Stimulated activated CD8-positive, alpha-beta memory T cell treated with anti-CD3 and anti-CD28 coated beads, Interleukin-12 subunit alpha, Interleukin-12 subunit beta, amount 100 ng/mL, for 24 hours (primary cell): ENCODE data around the gene NF1.

ENCODE experiments used
- DNase-seq: peaks from one replicate; pipeline ENCODE4 v3.0.0-alpha.2; 2020; ENCODE audit errors: extremely low read depth

Gene NF1

DNA sequence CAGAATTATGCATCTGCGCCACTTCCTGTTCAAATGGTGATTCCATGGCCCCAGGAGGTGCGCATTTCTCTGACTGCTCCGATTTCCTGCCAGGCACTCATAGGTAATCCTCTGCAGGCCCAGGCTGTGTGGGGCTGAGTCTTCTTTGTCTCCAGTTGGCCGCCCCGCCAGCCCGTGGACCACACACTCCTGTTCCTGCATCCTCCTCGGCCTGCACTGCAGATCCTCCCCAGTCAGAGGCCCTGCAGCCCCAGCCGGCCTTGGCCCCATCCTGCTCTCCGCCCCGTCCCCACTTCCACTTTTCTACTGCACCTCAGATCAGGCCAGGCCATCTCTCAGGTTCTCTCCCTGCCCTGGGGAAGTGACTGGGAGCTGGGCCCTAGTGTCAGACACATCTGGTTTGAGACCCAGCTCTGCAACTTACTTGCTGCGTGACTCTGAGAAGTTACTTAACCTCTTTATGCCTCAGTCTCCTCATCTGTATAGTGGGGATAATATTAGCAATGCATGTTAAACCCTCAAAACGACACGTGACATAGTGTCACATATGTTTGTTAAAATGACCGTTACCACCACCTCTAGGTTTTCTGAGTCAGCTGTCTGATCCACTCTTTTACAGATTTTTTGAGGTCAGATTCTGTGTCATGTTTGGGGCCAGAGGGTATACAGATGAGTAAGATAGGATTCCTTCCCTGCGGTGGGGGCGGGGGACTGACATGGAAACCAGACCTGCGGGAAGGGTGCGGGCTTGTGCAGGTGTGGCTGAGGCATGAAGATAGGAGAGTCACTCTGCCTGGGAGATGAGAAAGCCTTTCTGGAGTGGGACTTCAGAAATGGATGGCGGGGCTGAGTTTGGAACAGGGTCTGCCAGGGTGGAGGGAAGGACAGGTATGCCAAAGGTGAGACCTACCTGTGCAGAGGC lies 309.5 kb downstream of the NF1 start:
- no peak for DNase-seq

DNA sequence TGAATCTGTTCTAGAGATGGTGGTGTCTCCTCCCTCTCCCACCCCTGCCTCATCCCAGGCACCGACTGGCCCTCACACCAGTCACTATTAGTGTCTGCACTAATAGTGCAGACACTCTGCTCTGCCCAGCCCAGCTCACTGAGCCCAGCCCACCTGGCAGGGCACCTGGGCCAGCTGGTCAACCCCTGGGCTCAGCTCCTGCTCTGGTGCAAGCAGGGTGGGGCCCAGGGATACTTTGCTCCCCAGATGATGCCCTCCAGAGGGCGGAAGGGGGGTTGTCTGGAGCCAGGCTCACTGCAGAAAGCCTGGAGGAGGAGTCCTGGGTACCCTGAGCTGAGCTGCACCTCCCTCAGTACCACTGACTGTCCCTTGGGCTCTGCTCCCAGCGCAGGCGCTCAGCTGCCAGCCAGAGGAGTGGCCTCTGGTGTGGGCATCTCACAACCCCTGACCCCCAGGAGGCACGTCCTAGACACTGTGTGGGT lies 311.2 kb downstream of the NF1 start:
- no peak for DNase-seq

GRCh38 chr17:31408586-31408985 lies 313.8 kb downstream of the NF1 start:
- DNase-seq, result no peak

GRCh38 chr17:31411707-31412285 lies 317.0 kb downstream of the NF1 start:
- DNase-seq, result no peak

GRCh38 chr17:31412511-31412910 lies 317.7 kb downstream of the NF1 start:
- no peak for DNase-seq

DNA sequence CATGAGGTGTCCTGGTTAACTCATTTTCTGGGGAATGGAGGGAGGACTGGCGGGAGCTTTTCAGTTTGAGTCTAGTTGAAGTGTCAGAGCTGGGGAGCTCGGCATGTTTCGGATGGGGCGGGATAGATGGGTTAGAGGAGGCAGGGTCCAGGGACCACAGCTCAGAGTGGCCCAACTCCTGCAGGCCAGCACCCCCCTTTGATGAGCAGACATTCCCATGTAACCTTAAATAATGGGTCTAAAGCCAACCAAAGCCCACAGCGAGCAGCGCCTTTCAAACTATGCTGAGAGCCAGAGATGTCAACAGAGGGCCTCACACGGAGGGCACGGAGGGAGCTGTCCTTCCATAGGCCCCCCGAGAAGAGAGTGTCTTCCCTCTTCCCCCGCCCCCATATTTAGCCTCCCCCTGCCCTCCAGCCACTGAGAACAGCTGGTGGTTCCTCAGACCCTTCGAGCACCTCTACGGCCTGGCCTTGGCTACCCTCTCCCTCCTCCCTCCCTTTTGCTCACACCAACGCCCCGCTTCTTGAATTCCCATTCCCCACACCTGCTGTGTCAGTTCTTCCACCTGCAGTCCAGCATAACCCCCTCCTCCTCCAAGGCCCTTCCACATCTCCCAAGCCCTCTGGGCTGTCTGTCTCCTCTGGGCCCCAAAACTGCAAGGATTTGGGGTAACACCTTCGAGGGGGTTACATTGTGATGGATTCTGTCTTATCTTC lies 318.5 kb downstream of the NF1 start:
- no peak for DNase-seq

DNA sequence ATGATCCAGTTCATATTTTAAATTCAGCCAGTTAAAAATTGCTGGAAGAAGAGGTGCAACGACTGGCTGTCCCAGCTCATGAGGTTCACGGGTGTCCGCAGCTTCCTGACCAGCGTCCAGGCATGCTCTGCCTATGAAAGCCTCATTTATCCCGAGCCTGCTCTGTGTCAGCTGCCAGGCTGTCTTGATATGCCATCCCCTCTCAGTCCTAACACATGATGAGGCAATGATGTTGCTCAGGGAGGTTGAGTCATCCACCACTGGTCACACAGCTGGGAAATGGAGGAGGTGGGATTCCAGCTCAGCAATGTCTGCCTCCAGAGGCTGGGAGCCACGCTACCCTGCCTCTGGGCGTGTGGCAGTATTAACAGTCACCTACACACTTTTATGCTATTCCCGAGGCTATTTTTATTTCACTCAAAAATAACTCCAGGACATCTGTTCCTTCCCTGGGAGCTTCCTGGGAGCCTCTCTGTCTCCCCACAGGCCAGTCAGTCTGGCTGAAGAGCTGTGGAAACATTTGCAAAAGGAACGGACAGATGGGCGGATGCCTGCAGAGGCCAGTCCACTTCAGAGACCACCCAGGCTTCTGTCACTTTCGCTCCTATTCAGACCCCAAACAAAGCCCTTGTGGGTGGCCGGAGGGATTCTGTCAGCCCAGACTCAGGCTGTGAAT lies 319.2 kb downstream of the NF1 start:
- no peak for DNase-seq

- no peak for DNase-seq
These were observed 319.8 kb downstream of the NF1 start for GRCh38 chr17:31414550-31414918.

- no peak for DNase-seq
These were observed 320.3 kb downstream of the NF1 start for GRCh38 chr17:31415004-31415454.

DNA sequence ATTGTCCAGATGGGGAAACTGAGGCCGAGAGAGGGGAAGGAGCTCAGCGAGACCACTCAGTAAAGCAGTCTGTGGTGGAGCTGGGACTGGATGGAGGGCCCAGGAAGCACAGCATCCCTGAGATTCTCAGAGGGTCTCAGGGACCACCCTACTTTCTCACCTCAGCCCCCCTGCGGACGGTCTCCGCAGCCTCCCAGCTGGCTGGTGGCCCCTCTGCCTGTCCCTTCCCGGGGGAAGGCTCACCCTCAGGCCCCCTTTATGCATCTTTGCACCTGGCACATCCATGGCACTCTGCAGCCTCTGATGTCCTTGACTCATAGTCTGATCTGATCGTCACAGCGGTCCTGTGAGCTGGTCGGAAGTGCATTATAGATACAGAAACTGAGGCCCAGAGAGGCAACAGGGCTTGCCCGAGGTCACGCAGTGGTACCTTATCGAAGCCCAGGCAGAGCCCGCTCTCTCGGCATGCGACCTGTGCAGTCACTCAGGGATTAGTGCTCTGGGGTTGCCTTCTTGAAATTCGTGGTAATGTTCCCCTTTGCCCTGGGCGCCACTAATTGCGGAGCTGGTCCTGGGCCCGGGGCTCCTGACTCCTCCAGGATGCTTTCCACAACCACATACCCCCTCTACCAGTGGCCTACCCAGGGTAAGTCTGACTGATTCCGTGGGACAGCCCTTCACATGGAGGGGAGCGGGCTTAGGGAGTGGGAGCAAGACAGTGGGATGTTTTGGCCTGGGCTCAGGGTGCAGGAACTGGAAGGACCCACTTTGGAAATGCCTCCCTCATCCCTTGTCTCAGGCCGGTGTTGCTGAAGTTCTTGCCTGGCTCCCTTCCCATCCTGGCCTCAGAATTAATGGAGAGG lies 321.1 kb downstream of the NF1 start:
- no peak for DNase-seq

DNA sequence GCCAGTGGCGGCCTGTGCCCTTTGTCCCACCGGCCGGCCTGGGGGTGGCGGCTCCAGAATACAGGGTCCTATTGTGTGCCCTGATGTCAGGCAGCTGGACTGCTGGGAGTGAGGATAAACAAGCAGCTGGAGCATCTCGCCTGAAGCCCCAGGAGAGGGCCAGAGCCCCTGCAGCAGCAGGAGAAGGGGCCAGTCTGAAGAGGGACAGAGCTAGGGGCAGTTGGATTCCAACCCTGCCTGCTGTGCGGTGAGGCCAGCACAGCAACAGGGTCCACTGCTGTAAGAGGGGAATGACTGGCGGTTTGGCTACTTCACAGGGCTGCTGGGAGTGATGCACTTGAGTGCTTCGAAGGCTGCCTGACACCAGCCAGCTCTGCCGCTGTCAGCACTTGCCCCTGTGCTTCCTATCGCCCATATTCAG lies 321.7 kb downstream of the NF1 start:
- no peak for DNase-seq

- DNase-seq, result no peak
These were observed 322.4 kb downstream of the NF1 start for GRCh38 chr17:31417051-31417792.

- no peak for DNase-seq
These were observed 324.1 kb downstream of the NF1 start for GRCh38 chr17:31418773-31419350.

GRCh38 chr17:31422443-31422842 lies 327.7 kb downstream of the NF1 start:
- DNase-seq, result no peak

DNA sequence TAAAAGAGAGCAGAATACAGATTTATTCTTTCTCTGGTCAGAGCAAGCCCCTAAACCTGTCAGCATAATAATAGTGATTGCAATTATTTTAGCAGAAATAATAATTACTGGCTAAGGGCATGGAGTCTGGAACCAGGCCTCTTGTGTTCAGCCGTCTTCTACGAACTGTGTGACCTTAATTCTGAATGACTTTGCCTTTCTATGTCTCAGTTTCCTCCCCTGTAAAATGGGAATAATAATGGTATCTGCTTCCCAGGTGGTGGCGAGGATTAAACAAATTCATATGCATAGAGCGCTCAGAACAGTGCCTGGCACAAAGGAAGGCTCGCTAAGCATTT lies 330.1 kb downstream of the NF1 start:
- no peak for DNase-seq

DNA sequence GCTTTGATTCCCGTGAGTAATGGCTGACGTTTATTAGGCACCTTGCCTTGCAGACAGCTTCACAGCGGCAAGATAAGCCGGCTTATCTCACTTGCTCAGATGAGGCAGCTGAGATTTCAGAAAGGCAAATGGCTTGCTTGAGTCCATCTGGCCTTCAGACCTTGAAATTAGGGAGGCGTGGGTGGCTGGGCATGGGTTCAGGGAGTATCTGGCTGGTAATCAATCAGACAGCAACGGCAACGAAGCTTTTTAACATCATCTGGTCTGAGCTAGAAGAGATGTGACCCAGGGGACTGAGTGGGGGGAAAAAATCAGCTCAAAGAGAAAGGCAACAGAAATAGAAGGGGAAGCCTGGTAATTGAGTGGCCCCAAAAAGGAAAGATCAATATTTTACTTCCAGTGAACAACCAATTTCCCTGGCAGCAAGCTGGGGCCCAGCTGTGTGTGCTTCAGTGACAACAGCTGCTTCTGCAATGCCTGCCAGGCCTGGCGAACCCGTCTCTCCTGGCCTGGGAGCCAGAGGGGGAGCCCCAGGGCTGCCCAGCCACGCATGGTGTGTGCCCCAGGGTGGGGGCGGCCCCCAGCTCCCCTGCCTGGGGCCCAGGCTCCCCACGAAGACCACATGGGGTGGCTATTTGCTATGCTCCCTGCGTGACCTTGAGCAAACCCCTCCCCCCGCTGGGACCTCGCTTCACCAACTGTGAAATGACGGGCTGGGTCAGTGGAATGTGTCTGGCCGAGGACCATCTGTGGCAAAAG lies 330.7 kb downstream of the NF1 start:
- no peak for DNase-seq
